ENCODE measurements around the gene JAG1.

JAG1 gene

DNA sequence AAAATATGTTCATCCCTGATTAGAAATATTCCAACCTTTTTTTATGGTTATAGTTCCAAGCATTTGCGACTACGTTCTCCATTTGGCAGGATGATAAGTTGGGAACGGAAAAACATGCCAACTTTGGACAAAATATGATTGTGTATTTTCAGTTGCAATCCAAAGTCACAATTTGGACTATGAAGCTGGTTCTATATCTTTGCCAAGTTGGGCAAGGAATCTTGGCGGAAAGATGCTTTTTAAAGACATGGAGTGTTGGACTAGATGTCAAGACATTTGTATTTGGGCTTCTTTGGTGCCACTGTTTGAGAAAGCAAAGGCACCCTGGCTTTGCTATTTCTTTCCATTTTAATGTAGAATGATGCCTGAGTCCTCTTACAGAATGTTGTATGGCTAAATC, 33.3 kb upstream of the JAG1 start:
- DNase-seq (ENCODE audit: low read depth): no peak
- TF ChIP-seq, protein P1, sequence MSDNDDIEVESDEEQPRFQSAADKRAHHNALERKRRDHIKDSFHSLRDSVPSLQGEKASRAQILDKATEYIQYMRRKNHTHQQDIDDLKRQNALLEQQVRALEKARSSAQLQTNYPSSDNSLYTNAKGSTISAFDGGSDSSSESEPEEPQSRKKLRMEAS (IDR thresholded peaks at IDR 0.05; ENCODE audit: low read depth, low read length): no peak
- TF ChIP-seq, protein P2, sequence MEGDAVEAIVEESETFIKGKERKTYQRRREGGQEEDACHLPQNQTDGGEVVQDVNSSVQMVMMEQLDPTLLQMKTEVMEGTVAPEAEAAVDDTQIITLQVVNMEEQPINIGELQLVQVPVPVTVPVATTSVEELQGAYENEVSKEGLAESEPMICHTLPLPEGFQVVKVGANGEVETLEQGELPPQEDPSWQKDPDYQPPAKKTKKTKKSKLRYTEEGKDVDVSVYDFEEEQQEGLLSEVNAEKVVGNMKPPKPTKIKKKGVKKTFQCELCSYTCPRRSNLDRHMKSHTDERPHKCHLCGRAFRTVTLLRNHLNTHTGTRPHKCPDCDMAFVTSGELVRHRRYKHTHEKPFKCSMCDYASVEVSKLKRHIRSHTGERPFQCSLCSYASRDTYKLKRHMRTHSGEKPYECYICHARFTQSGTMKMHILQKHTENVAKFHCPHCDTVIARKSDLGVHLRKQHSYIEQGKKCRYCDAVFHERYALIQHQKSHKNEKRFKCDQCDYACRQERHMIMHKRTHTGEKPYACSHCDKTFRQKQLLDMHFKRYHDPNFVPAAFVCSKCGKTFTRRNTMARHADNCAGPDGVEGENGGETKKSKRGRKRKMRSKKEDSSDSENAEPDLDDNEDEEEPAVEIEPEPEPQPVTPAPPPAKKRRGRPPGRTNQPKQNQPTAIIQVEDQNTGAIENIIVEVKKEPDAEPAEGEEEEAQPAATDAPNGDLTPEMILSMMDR (IDR thresholded peaks at IDR 0.05; ENCODE audit: low read depth, low read length): no peak
- no peak for TF ChIP-seq MYC (IDR thresholded peaks at IDR 0.05; ENCODE audit: low read depth, low read length)
- no peak for TF ChIP-seq POLR2A (IDR thresholded peaks at IDR 0.05; ENCODE audit: extremely low read depth, insufficient read length)
- no peak overlapping the region for H3K4me3 ChIP-seq (ENCODE audit: low read depth, low read length)

DNA sequence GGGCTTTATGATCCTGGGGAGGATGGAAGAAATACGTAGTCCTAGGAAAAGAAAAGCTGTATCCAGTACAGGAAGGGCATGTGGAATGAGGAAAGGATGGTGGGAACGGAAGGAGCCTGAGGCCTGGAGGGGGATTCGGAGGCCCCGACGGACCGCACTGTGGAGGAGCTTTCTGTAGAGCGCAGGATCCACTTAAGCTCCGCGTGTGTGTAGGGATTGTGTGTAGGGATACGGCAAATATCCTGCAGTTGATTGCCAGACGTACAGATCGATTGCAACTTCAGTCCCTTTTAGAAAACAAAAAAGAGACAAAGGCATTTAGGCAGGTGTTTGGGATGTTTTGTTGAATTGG, 32.6 kb upstream of the JAG1 start:
- no peak for DNase-seq (ENCODE audit: low read depth)
- H3K4me3 ChIP-seq (ENCODE audit: low read depth, low read length): no peak overlapping the region
- TF ChIP-seq POLR2A (IDR thresholded peaks at IDR 0.05; ENCODE audit: extremely low read depth, insufficient read length): no peak
- TF ChIP-seq, protein P2 (IDR thresholded peaks at IDR 0.05; ENCODE audit: low read depth, low read length): no peak
- TF ChIP-seq, protein P1 (IDR thresholded peaks at IDR 0.05; ENCODE audit: low read depth, low read length): no peak
- TF ChIP-seq MYC (IDR thresholded peaks at IDR 0.05; ENCODE audit: low read depth, low read length): no peak

DNA sequence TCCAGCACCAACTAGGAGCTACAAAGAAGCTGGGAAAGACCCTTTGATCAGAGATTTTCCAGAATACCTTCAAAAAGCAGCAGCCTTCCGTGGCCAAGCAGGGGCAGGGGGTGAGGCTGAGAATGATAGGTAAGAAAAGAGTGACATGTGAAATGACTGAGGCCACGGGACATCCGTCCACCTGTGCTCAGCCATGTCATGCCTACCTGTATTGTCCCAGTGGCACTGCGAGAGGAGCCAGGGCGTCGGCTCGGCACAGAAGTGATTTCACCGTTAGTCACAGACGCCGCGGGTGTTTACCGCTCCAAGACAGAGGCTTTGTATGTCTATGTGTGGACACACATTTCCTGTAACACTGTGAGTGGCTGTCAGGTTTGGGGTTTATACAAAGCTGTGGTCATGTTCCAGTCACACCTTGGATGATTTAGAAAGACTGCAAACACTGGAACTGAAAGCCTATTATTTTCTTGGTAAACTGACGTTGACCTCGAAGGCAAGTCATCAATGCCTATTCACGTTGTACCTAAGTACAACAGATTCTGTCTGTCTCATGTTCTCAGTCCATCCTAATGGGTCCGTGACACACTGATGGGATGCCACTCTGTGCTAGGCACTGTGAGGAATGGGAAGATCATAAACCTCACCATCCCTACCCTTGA, 32.1 kb upstream of the JAG1 start:
- H3K4me3 ChIP-seq (ENCODE audit: low read depth, low read length): no peak overlapping the region
- DNase-seq (ENCODE audit: low read depth): no peak
- no peak for TF ChIP-seq POLR2A (IDR thresholded peaks at IDR 0.05; ENCODE audit: extremely low read depth, insufficient read length)
- no peak for TF ChIP-seq MYC (IDR thresholded peaks at IDR 0.05; ENCODE audit: low read depth, low read length)
- TF ChIP-seq, protein P2 (IDR thresholded peaks at IDR 0.05; ENCODE audit: low read depth, low read length): no peak
- TF ChIP-seq, protein P1 (IDR thresholded peaks at IDR 0.05; ENCODE audit: low read depth, low read length): no peak

DNA sequence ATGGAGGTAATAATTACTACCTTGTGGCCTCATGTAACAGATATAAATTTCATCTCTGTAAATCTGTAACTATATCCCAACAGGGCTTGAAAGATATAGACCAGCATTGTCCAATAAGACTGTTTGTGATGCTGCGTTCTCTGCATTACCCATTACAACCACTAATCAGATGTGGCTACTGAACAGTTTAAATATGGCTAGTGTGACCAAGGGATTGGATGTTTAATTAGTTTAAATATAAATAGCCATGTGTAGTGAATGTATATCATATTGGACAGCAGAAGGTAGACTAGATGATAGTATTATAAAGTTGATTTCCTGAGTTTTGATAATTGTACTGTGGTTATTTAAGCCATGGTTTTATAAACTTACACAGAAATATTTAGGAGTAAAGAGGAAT, 27.8 kb upstream of the JAG1 start:
- TF ChIP-seq MYC (IDR thresholded peaks at IDR 0.05; ENCODE audit: low read depth, low read length): no peak
- TF ChIP-seq, protein P2 (IDR thresholded peaks at IDR 0.05; ENCODE audit: low read depth, low read length): no peak
- TF ChIP-seq, protein P1 (IDR thresholded peaks at IDR 0.05; ENCODE audit: low read depth, low read length): no peak
- no peak for TF ChIP-seq POLR2A (IDR thresholded peaks at IDR 0.05; ENCODE audit: extremely low read depth, insufficient read length)
- no peak overlapping the region for H3K4me3 ChIP-seq (ENCODE audit: low read depth, low read length)
- DNase-seq (ENCODE audit: low read depth): no peak

DNA sequence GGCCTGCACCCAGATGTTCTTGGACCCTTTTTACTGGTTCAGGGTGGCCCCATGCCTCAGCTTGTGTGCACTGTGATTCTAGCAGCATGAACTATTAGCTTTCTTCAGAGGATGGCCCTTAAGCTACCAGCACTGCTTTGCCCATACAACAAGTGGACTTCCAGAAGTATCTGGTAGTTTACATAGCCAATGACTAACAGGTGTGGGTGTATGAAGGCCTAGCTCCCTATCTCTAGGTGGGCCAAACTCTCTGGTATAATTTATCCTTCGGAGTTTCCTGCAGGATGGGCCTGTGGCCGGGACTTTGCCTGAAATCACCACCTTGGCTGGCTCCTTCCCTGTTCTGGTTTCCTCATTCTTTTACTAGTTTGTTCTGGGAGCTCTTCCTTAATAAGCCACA, 26.1 kb upstream of the JAG1 start:
- H3K4me3 ChIP-seq (ENCODE audit: low read depth, low read length): no peak overlapping the region
- TF ChIP-seq, protein P1 (IDR thresholded peaks at IDR 0.05; ENCODE audit: low read depth, low read length): no peak
- TF ChIP-seq POLR2A (IDR thresholded peaks at IDR 0.05; ENCODE audit: extremely low read depth, insufficient read length) (no peak), MYC (IDR thresholded peaks at IDR 0.05; ENCODE audit: low read depth, low read length) (no peak)
- TF ChIP-seq, protein P2 (IDR thresholded peaks at IDR 0.05; ENCODE audit: low read depth, low read length): no peak
- no peak for DNase-seq (ENCODE audit: low read depth)

All from NB4 (cell line).